RWPE1 (cell line): ENCODE results near the gene CEP44.

Source experiments
- CTCF ChIA-PET: fragments of 350-600 bp; sonication (Branson Sonifier 250); formaldehyde crosslinking; extraction: SDS; loops from one replicate; lab custom pipeline; 2021; lab: Yijun Ruan, JAX
- POLR2A ChIA-PET: fragments of 400-600 bp; formaldehyde crosslinking; extraction: SDS; loops from one replicate; lab custom pipeline; 2020; ENCODE audit warnings: antibody characterized with exemption; ENCODE audit not compliant: low non-redundant PET; lab: Yijun Ruan, JAX
- DNase-seq: peaks from one replicate; pipeline ENCODE4 v3.0.0; 2012; ENCODE audit warnings: low spot score
- H3K27ac ChIP-seq: fragments of 450-650 bp; 2 replicates; pipeline ENCODE4 v1.5.1; 2017
- CTCF ChIP-seq: fragments of 450-650 bp; conservative IDR thresholded peaks from 2 replicates; pipeline ENCODE4 v1.5.1; 2017; ENCODE audit warnings: low read depth, mild to moderate bottlenecking

The CEP44 gene

GRCh38 chr4:174277433-174277832 lies 6.3 kb upstream of the CEP44 start:
- ChIA-PET POLR2A (no interaction called here), CTCF (no interaction called here)
- H3K27ac ChIP-seq, result no peak overlapping the region
- no peak for TF ChIP-seq CTCF
- DNase-seq, result no peak

- ChIA-PET POLR2A (no interaction called here), CTCF (interaction anchor here (0.6 to 0.7 kb wide), 2 partner anchors 8 to 169 kb away, joined by 3 read pairs; no protein-coding TSS in a partner anchor)
- TF ChIP-seq CTCF, result no peak
- no peak overlapping the region for H3K27ac ChIP-seq
- DNase-seq, result no peak
Observed at GRCh38 chr4:174278467-174278866, 5.2 kb upstream of the CEP44 start.

GRCh38 chr4:174279433-174280155 lies 4.1 kb upstream of the CEP44 start:
- POLR2A ChIA-PET, result no interaction called here
- CTCF ChIA-PET, result no interaction called here
- no peak for DNase-seq
- H3K27ac ChIP-seq, result no peak overlapping the region
- no peak for TF ChIP-seq CTCF

GRCh38 chr4:174281182-174281737 lies 2.5 kb upstream of the CEP44 start:
- no peak for TF ChIP-seq CTCF
- ChIA-PET CTCF (no interaction called here), POLR2A (no interaction called here)
- no peak overlapping the region for H3K27ac ChIP-seq
- DNase-seq, result no peak

- no peak overlapping the region for H3K27ac ChIP-seq
- no peak for TF ChIP-seq CTCF
- ChIA-PET POLR2A (no interaction called here), CTCF (interaction anchor here (0.7 kb wide), 1 partner anchor 160 kb away, joined by 3 read pairs; no protein-coding TSS in a partner anchor)
- DNase-seq, result no peak
Observed at GRCh38 chr4:174281901-174282300, 1.8 kb upstream of the CEP44 start.

GRCh38 chr4:174282836-174283506 lies 740 bp upstream of the CEP44 start:
- CTCF ChIA-PET, result interaction anchor here (0.6 to 0.7 kb wide), 2 partner anchors 161 to 1065 kb away, joined by 3 read pairs; no protein-coding TSS in a partner anchor

More at GRCh38 chr4:174282836-174283506, 740 bp upstream of the CEP44 start:
- peak; percentile 92 for DNase-seq
- H3K27ac ChIP-seq, result peak overlapping the region; percentile 98
- no peak for TF ChIP-seq CTCF
- POLR2A ChIA-PET, result interaction anchor here (1.0 kb wide), 1 partner anchor 31 kb away, joined by 3 read pairs; no protein-coding TSS in a partner anchor
